ENCODE data around the gene VRK2. TPM values are rescaled to one million over a fixed set of nuclear protein-coding genes. Genes with fewer than 3 reads are reported as not detected.

VRK2 gene
- polyA plus RNA-seq, 3 donors, result 13.5 to 31.6 (median 21.4) TPM

DNA sequence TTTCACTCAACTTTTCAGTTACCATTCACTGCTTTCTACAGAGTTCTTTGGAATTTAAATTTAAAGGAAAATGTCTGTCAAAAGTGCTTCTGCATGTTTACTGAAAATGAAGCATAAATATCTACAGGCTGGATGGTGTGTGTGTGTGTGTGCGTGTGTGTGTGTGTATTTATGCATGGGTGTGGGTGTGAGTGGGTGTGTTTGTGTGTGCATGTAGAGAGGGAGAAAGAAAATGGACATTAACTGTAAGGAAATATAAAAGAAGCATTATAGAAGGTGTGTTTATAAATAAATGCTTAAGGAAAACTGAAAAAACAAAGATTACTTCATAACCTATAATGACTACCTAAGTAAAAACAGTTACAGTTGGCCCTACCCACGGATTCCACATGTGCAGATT lies 151.3 kb downstream of the VRK2 start:
- H4K20me1 ChIP-seq (ENCODE audit: insufficient read depth, low read length), result no peaks in the 10 kb centered on the region
- no peak overlapping the region for H3K4me2 ChIP-seq (replicated peaks; ENCODE audit: extremely low read depth, low read length, poor library complexity, severe bottlenecking)
- Mint-ChIP-seq H3K9me3 (no peaks in the 10 kb centered on the region), H3K27me3 (ENCODE audit: low read depth in 3 of 3) (no peaks in the 10 kb centered on the region), H3K27ac (peak overlapping the region in 1 of 7 donors; percentile 21), H3K36me3 (peaks cover 3 to 11% of the 10 kb centered on the region in 2 donors), H3K4me3 (no peak overlapping the region), H3K4me1 (no peaks in the 10 kb centered on the region)
- peaks cover 0 to 7% of the 10 kb centered on the region in 2 donors for H3K36me3 ChIP-seq (replicated peaks in 1 of 2; ENCODE audit: control insufficient read depth in 1 of 2, insufficient read depth in 2 of 2, low read length in 2 of 2)
- DNase-seq, result no peak
- H3K9ac ChIP-seq (ENCODE audit: insufficient read depth, low read length, poor library complexity, severe bottlenecking), result no peak overlapping the region
- H2AFZ ChIP-seq (ENCODE audit: insufficient read depth, low read depth, low read length, poor library complexity, severe bottlenecking), result no peak overlapping the region
- H3K9me3 ChIP-seq (replicated peaks in 1 of 2; ENCODE audit: control insufficient read depth in 1 of 2, insufficient read depth in 1 of 2, low read length in 2 of 2), result no peaks in the 10 kb centered on the region
- TF ChIP-seq, protein P1, sequence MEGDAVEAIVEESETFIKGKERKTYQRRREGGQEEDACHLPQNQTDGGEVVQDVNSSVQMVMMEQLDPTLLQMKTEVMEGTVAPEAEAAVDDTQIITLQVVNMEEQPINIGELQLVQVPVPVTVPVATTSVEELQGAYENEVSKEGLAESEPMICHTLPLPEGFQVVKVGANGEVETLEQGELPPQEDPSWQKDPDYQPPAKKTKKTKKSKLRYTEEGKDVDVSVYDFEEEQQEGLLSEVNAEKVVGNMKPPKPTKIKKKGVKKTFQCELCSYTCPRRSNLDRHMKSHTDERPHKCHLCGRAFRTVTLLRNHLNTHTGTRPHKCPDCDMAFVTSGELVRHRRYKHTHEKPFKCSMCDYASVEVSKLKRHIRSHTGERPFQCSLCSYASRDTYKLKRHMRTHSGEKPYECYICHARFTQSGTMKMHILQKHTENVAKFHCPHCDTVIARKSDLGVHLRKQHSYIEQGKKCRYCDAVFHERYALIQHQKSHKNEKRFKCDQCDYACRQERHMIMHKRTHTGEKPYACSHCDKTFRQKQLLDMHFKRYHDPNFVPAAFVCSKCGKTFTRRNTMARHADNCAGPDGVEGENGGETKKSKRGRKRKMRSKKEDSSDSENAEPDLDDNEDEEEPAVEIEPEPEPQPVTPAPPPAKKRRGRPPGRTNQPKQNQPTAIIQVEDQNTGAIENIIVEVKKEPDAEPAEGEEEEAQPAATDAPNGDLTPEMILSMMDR (IDR thresholded peaks at IDR 0.05), result no peak
- H3K4me3 ChIP-seq (replicated peaks in 1 of 3; ENCODE audit: low read depth in 2 of 3, low read length in 3 of 3), result no peak overlapping the region
- H3K27me3 ChIP-seq (ENCODE audit: control insufficient read depth in 2 of 2, insufficient read depth in 2 of 2, low read length in 2 of 2), result no peaks in the 10 kb centered on the region
- intact Hi-C loops (cut with micrococcal nuclease), result no loop called here
- H3K79me2 ChIP-seq (ENCODE audit: insufficient read depth, low read length), result no peaks in the 10 kb centered on the region
- no peaks in the 10 kb centered on the region for H3K4me1 ChIP-seq (ENCODE audit: control insufficient read depth in 1 of 2, insufficient read depth in 2 of 2, low read length in 2 of 2)
- H3K27ac ChIP-seq (ENCODE audit: low read depth in 1 of 2, low read length in 2 of 2), result no peak overlapping the region
- WGBS (ENCODE audit: insufficient coverage), result 92% methylated on average over 1 of the region's 2 CpGs

DNA sequence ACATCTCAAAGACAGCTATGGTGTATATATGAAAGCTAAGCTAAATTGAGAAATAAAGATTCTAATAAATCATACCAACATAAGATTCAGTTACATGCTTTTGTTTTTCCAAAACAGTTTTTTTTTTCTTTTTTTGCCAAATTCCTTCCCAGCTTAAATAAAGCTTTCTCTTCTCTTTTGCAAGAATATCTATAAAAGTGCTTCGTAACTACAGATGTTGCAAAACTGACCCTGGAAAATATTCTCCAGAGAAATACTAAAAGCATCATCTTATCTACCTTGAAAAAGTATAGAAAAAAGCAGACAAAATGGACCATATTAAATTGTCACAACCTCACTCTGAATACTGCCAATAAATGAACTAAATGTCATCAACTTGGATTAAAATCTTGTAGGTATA lies 155.8 kb downstream of the VRK2 start:
- H3K27me3 Mint-ChIP-seq (ENCODE audit: low read depth in 3 of 3), result no peaks in the 10 kb centered on the region
- Histone ChIP-seq H3K27ac (ENCODE audit: low read depth in 1 of 2, low read length in 2 of 2) (no peak overlapping the region), H2AFZ (ENCODE audit: insufficient read depth, low read depth, low read length, poor library complexity, severe bottlenecking) (no peak overlapping the region), H3K79me2 (ENCODE audit: insufficient read depth, low read length) (no peaks in the 10 kb centered on the region), H3K4me1 (ENCODE audit: control insufficient read depth in 1 of 2, insufficient read depth in 2 of 2, low read length in 2 of 2) (no peaks in the 10 kb centered on the region), H3K27me3 (ENCODE audit: control insufficient read depth in 2 of 2, insufficient read depth in 2 of 2, low read length in 2 of 2) (no peaks in the 10 kb centered on the region), H4K20me1 (ENCODE audit: insufficient read depth, low read length) (no peaks in the 10 kb centered on the region), H3K9ac (ENCODE audit: insufficient read depth, low read length, poor library complexity, severe bottlenecking) (no peak overlapping the region), H3K36me3 (replicated peaks in 1 of 2; ENCODE audit: control insufficient read depth in 1 of 2, insufficient read depth in 2 of 2, low read length in 2 of 2) (peaks cover 0 to 5% of the 10 kb centered on the region in 2 donors), H3K4me2 (replicated peaks; ENCODE audit: extremely low read depth, low read length, poor library complexity, severe bottlenecking) (no peak overlapping the region), H3K4me3 (replicated peaks in 1 of 3; ENCODE audit: low read depth in 2 of 3, low read length in 3 of 3) (no peak overlapping the region), H3K9me3 (replicated peaks in 1 of 2; ENCODE audit: control insufficient read depth in 1 of 2, insufficient read depth in 1 of 2, low read length in 2 of 2) (no peaks in the 10 kb centered on the region)
- peaks cover 0 to 5% of the 10 kb centered on the region in 2 donors for H3K36me3 Mint-ChIP-seq
- TF ChIP-seq, protein P1 (IDR thresholded peaks at IDR 0.05), result no peak
- H3K4me3 Mint-ChIP-seq, result no peak overlapping the region
- no peak overlapping the region for H3K27ac Mint-ChIP-seq
- intact Hi-C loops (cut with micrococcal nuclease), result no loop called here
- WGBS (ENCODE audit: insufficient coverage), result no CpG with 5 or more reads among the region's 1 CpG
- no peak for DNase-seq
- H3K4me1 Mint-ChIP-seq, result no peaks in the 10 kb centered on the region
- no peaks in the 10 kb centered on the region for H3K9me3 Mint-ChIP-seq

Measured in CD14-positive monocyte (primary cell).